Thoracic aorta (tissue), 2 donors: ENCODE data around the gene PCBD2. TPM values are rescaled to one million over a fixed set of nuclear protein-coding genes. Genes with fewer than 3 reads are reported as not detected.

Experiments used
- ATAC-seq: fragments of 150-250 bp; one replicate; pipeline ENCODE4 v1.8.0; 2017; ENCODE audit warnings: low read depth; ENCODE audit not compliant: insufficient number of reproducible peaks, low FRiP score
- DNase-seq: peaks from one replicate; pipeline ENCODE4 v3.0.0-alpha.2; 2020; ENCODE audit warnings: low spot score
- H3K27ac ChIP-seq, 2 donors: fragments of 200-600 bp; sonication (generic); 1 replicate in 1 of 2; 2 replicates in 1 of 2; pipeline ENCODE4 v1.5.1; 2016; ENCODE audit warnings: mild to moderate bottlenecking in 2 of 2, moderate library complexity in 2 of 2
- H3K27me3 ChIP-seq: fragments of 200-600 bp; sonication (generic); replicated peaks from 2 replicates; pipeline ENCODE4 v1.6.0; 2016; ENCODE audit warnings: mild to moderate bottlenecking; ENCODE audit not compliant: insufficient read depth
- H3K36me3 ChIP-seq: fragments of 200-600 bp; sonication (generic); one replicate; pipeline ENCODE4 v1.5.1; 2016
- H3K4me1 ChIP-seq, 2 donors: fragments of 200-600 bp; sonication (generic); 1 replicate in 1 of 2; 2 replicates in 1 of 2; pipeline versions ENCODE4 v1.5.1 to v1.6.0; 2016; ENCODE audit warnings: low read depth in 2 of 2, mild to moderate bottlenecking in 1 of 2; ENCODE audit not compliant: control insufficient read depth in 1 of 2
- H3K4me3 ChIP-seq: fragments of 200-600 bp; sonication (generic); 2 replicates; pipeline ENCODE4 v1.5.1; 2016; ENCODE audit warnings: mild to moderate bottlenecking
- H3K9me3 ChIP-seq: fragments of 200-600 bp; sonication (generic); 2 replicates; pipeline ENCODE4 v1.5.1; 2016
- CTCF ChIP-seq: fragments of 200-600 bp; sonication (generic); IDR thresholded peaks from one replicate; pipeline ENCODE4 v1.5.1; 2019; ENCODE audit warnings: antibody characterized with exemption
- total RNA-seq, 2 donors: library from RNA; depleted of rRNA; stranded (reverse); fragments of >200 nt; gene quantifications; one replicate each; pipeline versions ENCODE4 v1.1.0 to v1.2.3, GENCODE V29; 2016

The PCBD2 gene
- total RNA-seq, 2 donors from 2014 or later = 6.9 to 10.4 TPM

DNA sequence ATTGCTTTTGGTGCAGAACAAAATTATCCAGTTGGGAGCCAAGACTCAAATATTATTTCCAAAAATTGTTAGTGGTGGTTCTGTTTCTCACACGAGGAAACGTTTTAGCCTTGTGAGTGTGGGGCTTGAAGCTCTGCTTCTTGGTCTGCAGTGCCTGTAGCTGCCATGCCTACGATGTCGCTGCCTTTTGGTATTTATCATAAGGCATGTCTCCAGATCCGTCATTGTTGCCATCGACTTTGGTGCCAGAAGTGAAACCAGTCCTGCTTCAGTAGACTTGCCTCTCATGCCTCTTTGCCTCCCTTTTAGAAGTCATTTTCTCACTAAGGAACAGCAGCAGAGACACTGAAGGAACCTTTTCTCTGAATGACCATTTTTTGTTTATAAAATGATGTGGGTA lies 33.1 kb downstream of the PCBD2 start:
- Histone ChIP-seq H3K36me3 (no peaks in the 10 kb centered on the region), H3K27ac (no peak overlapping the region), H3K27me3 (no peaks in the 10 kb centered on the region), H3K4me1 (no peaks in the 10 kb centered on the region), H3K9me3 (no peaks in the 10 kb centered on the region), H3K4me3 (no peak overlapping the region)
- ATAC-seq (no peak), DNase-seq (no peak)
- no peak for TF ChIP-seq CTCF

- Histone ChIP-seq H3K36me3 (peaks cover 3% of the 10 kb centered on the region), H3K27ac (no peak overlapping the region), H3K9me3 (no peaks in the 10 kb centered on the region), H3K27me3 (no peaks in the 10 kb centered on the region), H3K4me3 (no peak overlapping the region), H3K4me1 (no peaks in the 10 kb centered on the region)
- no peak for DNase-seq
- ATAC-seq = no peak
- TF ChIP-seq CTCF = no peak
Observed at GRCh38 chr5:134939500-134939899, 34.6 kb downstream of the PCBD2 start.

DNA sequence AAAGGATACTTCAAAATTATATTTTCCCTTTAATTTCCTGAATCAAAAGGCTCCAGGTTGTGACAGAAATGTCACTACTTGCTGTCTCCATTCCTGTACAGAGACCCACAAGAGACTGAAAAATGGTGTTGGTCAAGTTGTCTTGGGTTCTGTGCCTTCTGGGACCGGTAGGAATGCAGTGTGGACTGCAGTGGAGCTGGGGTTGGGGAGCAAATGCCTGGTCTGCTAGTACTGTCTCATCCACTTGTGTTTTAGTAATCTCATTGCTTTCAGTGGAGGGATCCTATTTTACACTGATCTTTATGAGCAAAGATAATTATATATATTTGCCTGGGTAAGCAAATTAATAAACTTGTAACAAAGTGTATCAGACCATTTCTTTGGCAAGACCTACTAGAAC lies 38.6 kb downstream of the PCBD2 start:
- DNase-seq = no peak
- no peak overlapping the region for H3K27ac ChIP-seq
- no peaks in the 10 kb centered on the region for H3K9me3 ChIP-seq
- no peak for TF ChIP-seq CTCF
- H3K36me3 ChIP-seq = peaks cover 3% of the 10 kb centered on the region
- H3K27me3 ChIP-seq = no peaks in the 10 kb centered on the region
- ATAC-seq = no peak
- no peak overlapping the region for H3K4me3 ChIP-seq
- H3K4me1 ChIP-seq = no peaks in the 10 kb centered on the region

DNA sequence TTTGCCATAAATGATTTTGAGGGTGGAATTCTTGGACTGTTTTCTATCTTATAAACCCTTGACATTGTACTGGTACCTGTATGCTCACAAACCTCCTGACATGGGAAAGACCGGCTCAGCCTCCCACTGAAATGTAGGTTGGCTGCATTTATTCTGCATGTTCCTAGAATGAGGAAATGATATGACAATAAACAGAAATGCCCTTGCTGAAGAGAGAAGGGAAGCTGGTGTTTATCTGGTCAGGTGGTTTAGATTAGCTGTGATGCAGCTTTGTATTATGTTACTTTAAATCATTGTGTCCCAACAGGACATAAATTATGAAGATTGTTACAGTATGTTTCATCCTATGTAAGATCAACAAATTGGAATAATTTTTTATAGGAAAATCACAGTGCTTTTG lies 39.7 kb downstream of the PCBD2 start:
- TF ChIP-seq CTCF = no peak
- Histone ChIP-seq H3K27me3 (no peaks in the 10 kb centered on the region), H3K9me3 (no peaks in the 10 kb centered on the region), H3K4me3 (no peak overlapping the region), H3K36me3 (peaks cover 3% of the 10 kb centered on the region), H3K27ac (no peak overlapping the region), H3K4me1 (no peaks in the 10 kb centered on the region)
- DNase-seq (no peak), ATAC-seq (no peak)

DNA sequence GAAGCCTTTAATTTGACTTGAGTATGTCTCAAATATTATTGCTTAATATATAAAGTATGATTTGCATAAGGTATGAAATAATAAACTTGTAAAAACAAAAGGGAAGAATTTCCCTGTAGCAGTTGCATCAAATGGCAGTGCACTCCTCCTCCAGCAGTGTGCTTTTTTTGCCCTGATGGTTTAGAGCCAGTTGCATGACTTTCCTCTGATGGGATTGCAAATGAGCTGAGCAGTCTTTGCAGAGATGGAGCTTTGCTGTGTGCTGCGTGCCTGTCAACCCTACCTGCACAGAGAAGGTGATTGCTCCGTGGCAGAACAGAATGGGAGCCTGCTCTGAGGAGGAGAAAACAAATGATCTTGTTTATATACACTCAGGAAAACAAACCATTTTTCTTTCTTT lies 40.1 kb downstream of the PCBD2 start:
- H3K9me3 ChIP-seq = no peaks in the 10 kb centered on the region
- TF ChIP-seq CTCF = no peak
- DNase-seq (no peak), ATAC-seq (no peak)
- H3K27me3 ChIP-seq = no peaks in the 10 kb centered on the region
- H3K4me3 ChIP-seq = no peak overlapping the region
- peaks cover 3% of the 10 kb centered on the region for H3K36me3 ChIP-seq
- H3K27ac ChIP-seq = no peak overlapping the region
- H3K4me1 ChIP-seq = no peaks in the 10 kb centered on the region
